ENCODE results near the gene TMEM222.
"Not testable (repeated sequence)": the region's sequence is repeated elsewhere in the genome, so short reads cannot be mapped to it uniquely, and the experiment has no call there.

TMEM222 gene, protein sequence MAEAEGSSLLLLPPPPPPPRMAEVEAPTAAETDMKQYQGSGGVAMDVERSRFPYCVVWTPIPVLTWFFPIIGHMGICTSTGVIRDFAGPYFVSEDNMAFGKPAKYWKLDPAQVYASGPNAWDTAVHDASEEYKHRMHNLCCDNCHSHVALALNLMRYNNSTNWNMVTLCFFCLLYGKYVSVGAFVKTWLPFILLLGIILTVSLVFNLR
- total RNA-seq, result 43.1 to 62.0 (median 51.3) reads per million in 4 experiments

DNA sequence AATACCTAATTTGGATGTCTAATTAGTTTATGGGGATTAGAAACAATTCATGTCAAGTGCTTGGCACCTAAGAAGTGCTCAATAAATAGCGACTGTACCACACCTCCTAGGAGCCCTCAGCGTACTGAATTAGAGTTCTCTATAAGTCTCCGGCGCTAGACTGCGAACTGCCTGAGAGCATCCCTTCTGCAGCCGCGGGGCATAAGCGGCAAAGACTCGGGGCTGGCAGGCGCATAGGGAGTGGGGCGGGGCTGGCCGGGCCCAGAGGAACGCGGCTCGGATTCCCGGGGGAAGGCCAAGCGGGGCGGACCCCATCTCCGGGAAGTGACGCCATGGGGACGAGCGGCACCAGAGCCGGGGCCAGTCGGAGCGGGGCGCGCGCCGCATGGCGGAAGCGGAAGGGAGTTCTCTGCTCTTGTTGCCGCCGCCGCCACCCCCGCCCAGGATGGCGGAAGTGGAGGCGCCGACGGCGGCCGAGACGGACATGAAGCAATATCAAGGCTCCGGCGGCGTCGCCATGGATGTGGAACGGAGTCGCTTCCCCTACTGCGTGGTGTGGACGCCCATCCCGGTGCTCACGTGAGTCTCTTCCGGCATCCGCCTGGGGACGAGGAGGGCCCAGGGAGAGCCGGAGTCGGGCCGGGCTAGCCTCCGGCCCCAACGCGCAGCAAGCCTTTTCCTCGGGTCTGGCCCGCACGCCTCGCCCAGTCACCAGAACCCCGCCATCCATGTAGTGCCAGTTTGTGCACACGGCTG lies at the start of gene TMEM222:
Gene TMEM222, plus strand, starts transcription at position 351 of the 756 bp plus-strand sequence. Its CDS starts 35 bp downstream, at position 386.
- DNase-seq, result peak; percentile 94

DNA sequence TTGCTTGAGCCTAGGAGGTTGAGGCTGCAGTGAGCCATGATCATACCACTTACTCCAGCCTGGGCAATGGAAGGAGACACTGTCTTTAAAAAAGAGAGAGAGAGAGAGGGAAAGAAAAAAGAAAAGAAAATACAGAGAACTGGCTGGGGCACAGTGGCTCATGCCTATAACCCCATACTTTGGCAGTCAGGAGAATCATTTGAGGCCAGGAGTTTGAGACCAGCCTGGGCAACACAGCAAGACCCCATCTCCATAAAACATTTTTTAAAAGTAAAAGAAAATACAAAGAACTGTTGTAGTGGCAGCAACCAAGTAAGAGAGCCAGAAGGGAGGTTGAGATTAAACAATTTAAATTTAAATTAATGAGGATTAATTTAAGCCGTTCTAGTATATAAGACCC lies 47.8 kb upstream of the TMEM222 start:
- DNase-seq, result no peak

DNA sequence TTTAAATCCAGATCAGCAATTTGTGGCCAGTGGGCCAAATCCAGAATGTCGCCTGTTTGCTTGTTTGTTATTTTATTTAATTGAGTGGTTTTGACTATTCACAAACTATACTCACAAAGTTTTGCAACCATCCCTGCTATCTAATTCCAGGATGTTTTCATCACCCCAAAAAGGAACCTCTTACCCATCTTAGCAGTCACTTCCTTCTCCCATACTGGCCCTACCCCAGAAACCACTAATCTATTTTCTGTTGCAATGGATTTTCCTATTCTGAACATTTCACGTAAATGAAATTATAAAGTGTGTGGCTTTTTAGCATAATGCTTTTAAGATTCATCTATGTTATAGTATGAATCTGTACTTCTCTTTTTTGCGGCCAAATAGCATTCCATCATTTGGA lies 46.3 kb upstream of the TMEM222 start:
- no peak for DNase-seq

DNA sequence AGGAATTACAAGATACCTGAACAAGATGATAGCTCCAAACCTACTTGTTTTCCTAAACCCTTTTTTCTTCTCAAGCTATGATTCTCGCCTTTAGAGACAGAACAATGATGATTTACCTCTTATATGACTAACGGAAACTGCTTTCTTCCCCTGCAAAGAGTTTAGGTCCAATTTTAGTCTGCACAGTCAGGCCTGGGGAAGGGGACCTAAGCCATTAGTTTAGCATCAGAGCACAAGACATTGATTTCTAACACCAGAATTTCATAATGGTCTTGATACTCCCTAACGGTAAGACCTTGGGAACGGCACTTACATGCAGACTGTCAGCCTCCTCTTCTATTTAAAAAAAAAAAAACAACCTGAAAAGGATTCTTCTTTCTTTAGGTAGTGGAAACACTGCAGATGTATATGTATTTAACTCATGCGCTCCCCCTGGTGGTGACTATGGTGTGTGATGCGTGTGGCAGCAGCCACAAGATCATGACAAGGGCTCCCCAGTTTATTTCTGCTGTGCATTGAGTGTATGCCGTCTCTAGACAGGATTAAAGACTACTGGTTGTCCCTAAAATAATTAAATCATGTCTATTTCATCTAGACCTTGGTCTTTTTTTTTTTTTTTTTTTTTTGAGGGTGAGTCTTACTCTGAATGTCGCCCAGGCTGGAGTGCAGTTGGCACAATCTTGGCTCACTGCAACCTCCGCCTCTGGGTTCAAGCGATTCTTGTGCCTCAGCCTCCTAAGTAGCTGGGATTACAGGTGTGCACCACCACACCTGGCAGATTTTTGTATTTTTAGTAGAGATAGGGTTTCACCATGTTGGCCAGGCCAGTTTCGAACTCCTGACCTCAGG lies 37.3 kb upstream of the TMEM222 start:
- DNase-seq, result peak; percentile 82

DNA sequence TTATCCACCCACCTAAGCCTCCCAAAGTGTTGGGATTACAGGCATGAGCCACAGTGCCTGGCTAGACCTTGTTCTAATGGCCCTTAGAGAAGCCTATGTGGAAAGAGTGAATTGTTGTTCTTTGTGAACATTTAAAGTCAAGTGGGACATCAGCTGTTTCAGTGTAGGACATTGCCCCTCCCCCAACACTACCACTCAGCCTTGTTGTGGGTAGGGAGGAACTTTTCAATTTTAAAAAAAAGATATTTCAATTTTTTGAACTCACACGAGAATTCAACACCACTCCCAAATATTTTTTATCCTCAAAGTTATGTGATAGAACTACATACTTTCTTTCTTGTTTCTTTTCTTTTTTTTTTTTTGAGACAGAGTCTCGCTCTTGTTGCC lies 36.7 kb upstream of the TMEM222 start:
- DNase-seq, result no peak

DNA sequence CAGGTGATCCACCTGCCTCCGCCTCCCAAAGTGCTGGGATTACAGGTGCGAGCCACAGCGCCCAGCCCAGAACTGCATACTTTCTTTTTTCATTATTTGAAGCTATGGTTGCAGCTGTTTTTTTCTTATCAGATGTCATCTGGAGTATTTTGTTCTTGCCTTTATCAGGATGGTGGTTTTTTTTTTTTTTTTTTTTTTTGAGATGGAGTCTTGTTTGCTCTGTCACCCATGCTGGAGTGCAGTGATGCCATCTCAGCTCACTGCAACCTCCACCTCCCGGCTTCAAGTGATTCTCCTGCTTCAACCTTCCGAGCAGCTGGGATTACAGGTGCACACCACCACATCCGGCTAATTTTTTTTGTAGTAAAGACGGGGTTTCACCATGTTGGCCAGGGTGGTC lies 36.1 kb upstream of the TMEM222 start:
- DNase-seq, result not testable (repeated sequence)

DNA sequence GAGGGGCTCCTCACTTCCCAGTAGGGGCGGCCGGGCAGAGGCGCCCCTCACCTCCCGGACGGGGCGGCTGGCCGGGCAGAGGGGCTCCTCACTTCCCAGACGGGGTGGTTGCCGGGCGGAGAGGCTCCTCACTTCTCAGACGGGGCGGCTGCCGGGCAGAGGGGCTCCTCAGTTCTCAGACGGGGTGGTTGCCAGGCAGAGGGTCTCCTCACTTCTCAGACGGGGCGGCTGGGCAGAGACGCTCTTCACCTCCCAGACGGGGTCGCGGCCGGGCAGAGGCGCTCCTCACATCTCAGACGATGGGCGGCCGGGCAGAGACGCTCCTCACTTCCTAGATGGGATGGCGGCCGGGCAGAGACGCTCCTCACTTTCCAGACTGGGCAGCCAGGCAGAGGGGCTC lies 32.8 kb upstream of the TMEM222 start:
- DNase-seq, result not testable (repeated sequence)

DNA sequence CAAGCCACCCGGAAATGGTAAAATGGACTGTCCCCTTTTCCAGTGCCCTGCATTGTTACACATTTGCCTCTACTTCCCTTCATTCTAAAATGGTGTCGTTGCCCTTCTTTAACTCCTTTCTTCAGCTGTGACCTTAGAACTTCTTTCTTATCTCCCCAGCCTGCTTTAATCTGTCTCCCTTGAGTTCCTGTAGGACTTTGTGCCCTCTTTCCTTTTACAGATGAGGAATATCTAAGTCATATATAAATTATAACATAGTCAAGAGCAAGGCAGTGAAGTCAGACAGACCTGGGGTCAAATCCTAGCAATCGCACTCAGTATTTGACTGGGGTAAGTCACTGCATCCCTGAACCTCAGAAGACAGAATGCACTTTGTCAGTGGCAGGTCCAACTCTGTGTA lies 31.4 kb upstream of the TMEM222 start:
- DNase-seq, result no peak

DNA sequence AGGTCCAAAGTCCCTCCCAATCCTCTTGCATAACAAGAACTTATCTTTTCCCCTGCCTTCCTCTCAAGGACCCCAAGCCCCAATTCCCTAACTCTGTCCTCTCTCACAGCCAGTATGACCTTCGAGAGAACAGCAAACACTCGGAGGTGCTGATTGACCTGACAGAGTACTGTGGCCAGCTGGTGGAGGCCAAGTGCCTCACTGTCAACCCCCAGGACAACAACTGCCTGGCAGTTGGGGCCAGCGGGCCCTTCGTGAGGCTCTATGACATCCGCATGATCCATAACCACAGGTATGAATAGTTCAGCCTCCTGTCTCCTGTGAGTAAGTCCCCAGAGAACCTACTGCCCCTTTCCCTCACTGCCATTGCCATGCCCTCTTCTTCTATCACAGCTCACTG lies 29.9 kb upstream of the TMEM222 start:
- no peak for DNase-seq

DNA sequence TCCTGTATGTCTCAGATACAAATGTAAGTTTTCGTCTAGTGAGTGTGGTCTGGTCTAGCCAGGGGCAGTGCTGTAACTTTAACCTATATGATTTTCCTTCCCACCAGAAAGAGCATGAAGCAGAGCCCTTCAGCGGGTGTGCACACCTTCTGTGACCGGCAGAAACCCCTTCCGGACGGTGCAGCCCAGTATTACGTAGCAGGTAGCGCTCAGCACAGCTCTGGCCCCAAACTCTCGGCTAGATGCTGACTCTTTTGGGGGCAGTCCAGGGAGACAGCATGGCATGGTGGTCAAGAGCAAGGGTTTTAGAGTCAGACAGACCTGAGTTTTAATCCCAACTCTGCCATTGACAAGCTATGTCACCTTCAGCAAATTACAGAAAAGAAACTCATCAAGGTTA lies 28.0 kb upstream of the TMEM222 start:
- DNase-seq, result no peak

DNA sequence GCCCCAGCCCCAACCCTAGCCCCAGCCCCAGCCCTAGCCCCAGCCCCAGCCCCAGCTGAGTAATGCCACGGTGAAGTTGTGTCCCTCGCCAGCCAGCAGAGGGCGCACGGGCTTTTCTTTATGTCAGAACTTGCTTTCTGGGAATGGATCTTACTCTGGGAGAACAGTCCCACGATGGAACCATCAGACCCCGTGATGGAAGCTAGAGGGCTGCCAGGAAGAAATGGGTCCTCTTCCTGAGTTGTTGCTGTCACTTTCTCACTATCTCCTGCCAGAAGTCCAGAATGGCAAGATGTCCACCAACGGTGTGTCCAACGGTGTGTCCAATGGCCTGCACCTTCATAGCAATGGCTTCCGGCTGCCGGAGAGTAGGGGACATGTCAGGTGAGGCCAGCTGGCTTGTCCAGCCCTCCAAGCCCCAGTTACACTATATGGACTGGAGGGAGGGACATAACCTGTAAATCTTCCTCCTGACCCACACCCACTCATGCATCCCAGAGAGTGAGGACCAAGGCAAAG lies 25.1 kb upstream of the TMEM222 start:
- peak; percentile 66 for DNase-seq

DNA sequence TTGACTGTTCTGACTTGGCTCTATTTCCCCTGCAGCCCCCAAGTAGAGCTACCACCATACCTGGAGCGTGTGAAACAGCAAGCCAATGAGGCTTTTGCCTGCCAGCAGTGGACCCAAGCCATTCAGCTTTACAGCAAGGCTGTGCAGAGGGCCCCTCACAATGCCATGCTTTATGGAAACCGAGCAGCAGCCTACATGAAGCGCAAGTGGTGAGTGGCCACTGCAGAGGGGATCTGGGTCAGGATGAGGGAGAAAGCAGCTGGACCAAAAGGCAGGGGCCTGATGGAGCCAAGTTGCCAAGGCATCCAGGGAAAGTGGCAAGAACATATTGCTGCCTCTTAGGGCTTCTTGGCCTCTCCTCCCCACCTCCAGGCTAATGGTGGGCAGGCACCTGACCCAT lies 24.1 kb upstream of the TMEM222 start:
- DNase-seq, result no peak

DNA sequence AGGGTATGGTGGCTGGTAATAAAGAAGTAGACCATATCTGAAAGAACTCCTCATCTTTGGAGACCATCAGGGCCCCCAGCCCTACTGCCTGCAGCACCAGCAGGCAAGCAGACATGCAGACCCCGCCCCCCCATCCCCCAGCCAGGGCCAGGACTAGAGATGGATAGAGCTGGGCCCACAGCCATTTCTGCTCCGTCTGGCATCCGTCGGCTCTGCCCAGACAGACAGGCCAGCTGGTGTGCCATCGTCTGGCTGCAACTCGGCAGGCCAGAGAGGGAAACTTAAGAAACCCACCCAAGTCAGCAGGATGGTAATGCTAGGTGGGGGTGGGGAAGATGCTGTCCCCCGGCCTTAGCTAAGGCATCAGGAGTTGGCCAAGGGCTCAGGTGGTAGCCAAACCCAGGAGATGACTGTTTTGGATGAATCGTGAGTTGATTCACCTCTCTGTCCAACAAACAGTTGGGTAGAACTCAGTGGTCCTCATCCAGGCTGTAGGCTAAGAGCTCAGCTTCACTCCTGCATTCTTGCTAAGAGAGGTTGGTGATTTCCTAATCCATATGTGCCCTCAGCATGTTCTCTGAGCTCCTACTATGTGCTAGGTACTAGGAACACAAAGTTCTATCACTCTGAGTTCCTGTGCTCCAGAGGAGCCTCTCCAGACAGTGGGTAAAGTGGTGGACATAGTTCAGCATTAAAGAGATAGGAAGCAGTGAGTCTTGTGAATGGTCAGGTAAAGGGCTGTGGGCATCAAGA lies 23.2 kb upstream of the TMEM222 start:
- no peak for DNase-seq

DNA sequence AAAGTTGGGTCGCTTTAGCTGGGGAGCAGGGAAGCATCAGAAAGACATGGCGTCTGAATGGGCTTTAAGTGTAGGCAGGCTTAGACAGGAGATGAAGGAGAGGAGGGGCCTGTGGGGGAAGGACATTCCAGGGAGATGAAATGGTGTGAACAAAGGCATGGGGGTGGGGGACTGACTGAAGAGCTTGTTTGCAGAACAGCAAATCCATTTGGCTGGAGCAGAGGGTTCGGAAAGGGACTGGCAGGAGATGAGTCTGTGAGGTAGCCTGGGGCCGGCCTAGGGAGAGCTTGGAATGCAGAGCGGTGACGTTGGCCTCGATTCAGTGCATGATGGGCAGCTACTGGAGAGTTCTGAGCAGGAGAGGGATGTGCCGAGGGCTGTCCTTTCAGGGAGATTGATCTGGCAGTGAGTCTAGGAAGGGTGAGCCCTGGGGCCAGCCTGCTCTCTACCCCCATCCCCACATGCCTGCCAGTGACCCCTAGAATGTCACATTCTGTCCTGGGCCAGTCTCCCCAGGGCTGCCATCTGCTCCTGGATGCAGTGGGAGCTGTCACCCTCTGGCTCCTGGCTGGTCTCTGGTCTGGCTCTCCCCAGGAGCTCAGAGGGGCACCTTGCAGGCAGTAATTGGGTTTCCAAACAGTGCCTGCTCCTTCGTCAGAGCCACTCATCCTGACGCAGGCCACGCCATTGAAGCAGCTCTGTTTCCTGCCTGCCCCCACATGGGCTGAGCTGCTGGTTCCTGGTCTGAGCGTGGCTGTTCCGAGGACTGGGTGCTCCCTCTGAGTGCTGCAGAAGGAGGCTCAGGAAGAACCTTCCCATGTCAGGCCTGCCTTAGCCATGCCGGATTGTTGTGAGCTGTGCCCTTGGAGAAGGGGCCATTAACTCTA lies 22.3 kb upstream of the TMEM222 start:
- no peak for DNase-seq

DNA sequence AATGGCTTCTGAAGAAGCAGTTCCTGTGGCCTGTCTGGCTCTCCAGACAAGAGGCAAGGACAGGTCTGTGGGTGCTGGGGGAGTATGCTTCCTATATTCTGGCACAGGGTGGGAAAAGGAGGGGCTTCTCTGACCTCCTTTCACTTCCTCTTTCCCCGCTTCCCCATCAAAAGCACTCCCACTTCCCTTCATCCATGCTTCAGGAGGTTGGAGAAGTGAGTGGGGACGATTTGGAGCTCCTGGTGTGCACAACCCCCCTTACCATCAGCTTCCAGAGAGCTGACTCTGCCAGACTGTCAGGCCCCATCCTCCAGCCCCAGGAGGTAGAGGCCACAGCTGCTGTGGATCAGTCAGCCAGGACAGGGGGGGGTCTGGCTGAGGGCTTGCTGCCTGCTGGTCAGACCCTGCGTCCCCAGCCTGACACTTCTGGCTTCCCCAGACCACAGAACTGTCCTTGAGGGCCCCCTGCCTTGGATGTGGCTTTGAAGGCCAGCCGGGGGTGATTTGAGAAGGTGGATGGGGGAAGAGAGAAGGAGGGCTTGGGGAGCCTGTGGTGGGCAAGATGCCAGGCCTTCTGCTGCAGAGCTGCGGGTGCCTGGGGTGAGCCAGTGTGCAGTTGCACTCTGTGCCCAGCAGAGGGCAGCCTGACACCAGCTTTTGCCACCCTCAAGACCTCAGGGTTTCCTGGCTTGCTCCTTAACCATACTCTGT lies 21.5 kb upstream of the TMEM222 start:
- peak; percentile 65 for DNase-seq

DNA sequence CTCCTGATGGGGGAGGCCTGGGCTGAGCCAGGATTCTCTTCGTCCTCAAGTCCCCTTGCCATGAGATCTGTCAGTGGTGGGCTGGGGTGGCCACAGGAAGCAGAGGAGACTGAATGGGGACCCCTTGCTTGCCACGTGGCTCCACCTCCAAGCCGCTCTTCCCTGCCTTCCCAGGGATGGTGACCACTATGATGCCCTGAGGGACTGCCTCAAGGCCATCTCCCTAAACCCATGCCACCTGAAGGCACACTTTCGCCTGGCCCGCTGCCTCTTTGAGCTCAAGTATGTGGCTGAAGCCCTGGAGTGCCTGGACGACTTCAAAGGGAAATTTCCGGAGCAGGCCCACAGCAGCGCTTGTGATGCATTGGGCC lies 20.9 kb upstream of the TMEM222 start:
- no peak for DNase-seq

DNA sequence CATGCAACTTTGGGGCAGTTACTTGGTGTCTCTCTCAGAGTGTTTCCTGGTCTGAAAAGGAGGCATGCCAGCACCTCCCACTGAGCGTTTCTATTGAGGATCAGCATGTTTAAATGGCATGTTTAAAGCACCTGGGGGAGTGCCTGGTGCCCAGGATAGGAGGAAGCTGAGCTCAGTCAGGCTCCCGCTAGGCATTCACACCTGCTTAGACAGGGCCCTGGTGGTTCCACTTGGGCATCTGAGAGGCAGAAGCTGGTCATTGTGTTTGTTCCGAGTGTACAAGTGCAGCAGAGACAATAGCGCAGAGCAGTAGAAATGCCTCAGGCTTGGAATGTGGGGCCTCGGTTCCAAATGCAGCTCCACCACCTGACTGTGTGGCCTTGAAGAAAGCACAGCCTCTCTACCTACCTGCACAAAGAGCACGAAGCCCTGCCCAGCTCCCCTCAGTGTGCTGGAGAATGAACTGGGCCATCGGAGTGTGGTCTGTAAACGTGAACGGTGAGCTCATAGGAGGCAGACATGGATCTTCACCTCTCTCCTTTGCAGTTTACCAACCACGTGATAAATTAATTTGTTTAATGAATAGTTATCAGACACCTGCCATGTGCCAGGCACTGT lies 20.3 kb upstream of the TMEM222 start:
- no peak for DNase-seq

DNA sequence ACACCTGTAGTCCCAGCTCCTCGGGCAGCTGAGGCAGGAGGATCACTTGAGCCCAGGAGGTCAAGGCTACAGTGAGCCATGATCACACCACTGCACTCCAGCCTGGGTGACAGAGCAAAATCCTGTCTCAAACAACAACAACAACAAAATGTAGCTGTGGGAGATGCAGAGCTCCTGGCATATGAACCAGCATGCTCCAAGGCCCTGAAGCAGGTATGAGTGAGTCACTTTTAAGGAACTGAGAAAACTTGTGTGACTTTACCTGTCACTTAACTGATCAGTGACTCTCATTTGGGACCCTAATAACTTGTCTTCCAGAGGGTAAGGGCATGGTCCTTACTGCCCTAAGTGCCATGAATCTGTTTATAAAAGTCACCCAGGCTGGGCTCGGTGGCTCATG lies 19.4 kb upstream of the TMEM222 start:
- DNase-seq, result no peak

DNA sequence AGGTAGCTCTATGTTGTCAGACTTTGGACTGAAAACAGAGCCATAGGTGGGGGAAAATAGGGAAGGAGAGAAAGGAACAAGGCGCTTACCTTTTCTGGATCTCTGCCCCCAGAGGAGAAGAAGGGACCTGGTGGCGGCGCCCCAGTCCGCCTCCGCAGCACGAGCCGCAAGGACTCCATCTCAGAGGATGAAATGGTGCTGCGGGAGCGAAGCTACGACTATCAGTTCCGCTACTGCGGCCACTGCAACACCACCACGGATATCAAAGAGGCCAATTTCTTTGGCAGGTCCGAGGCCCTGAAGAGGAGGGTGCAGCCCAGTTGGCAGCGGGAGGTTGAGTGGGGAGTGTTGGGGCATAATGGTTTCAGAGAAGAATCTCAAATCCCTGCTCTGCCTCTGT lies 18.5 kb upstream of the TMEM222 start:
- DNase-seq, result no peak

DNA sequence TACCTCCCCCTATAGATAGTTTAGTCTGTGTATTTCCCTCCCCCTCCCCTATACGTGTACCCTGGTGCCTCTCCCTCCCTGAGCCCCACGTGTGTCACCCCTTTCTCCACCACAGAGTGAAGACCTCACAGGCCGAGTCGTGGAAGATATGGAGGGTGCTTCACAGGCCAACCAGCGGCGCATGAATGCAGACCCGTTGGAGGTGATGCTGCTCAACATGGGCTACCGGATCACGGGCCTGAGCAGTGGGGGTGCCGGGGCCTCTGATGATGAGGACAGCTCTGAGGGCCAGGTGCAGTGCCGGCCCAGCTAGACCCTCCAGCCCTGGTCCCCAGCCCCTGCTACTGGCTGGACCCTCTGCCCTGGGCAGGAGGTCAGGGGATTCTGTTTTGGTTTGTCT lies 15.9 kb upstream of the TMEM222 start:
- no peak for DNase-seq

Data from effector CD8-positive, alpha-beta T cell (primary cell).